Transverse colon (tissue), 4 donors: Measurements from ENCODE around the gene MGAT5B. TPM values are rescaled to one million over a fixed set of nuclear protein-coding genes. Genes with fewer than 3 reads are reported as not detected.

Experiments used
- DNase-seq: peaks from one replicate; pipeline ENCODE4 v3.0.0-alpha.2; 2019
- H3K27ac ChIP-seq, 4 donors: fragments of 200-600 bp; sonication (generic); 2 replicates each; pipeline ENCODE4 v1.5.1; 2016 to 2018; ENCODE audit warnings: inconsistent platforms in 4 of 4
- H3K27me3 ChIP-seq: fragments of 200-600 bp; sonication (generic); 2 replicates; pipeline ENCODE4 v1.5.1; 2017; ENCODE audit warnings: inconsistent platforms
- H3K36me3 ChIP-seq, 4 donors: fragments of 200-600 bp; sonication (generic); 2 replicates each; pipeline ENCODE4 v1.5.1; 2017 to 2019; ENCODE audit warnings: inconsistent platforms in 4 of 4
- H3K4me1 ChIP-seq, 4 donors: fragments of 200-600 bp; sonication (generic); 2 replicates each; pipeline ENCODE4 v1.5.1; 2017 to 2020; ENCODE audit warnings: inconsistent platforms in 4 of 4
- H3K4me3 ChIP-seq, 4 donors: fragments of 200-600 bp; sonication (generic); 1 replicate in 1 of 4; 2 replicates in 3 of 4; pipeline versions ENCODE4 v1.5.1 to v1.6.1; 2017 to 2019; ENCODE audit warnings: inconsistent platforms in 4 of 4
- H3K9me3 ChIP-seq, 2 donors: fragments of 200-600 bp; sonication (generic); 2 replicates each; pipeline ENCODE4 v1.5.1; 2017 to 2019; ENCODE audit warnings: inconsistent platforms in 2 of 2
- CTCF ChIP-seq, 5 experiments: fragments of 200-600 bp in 3 of 5; fragments of 450-650 bp in 2 of 5; sonication (generic) in 3 of 5; IDR thresholded peaks; 1 replicate in 2 of 5; 2 replicates in 3 of 5; pipeline ENCODE4 v1.5.1; 2016 to 2017; ENCODE audit warnings: antibody characterized with exemption in 5 of 5, inconsistent platforms in 3 of 5, mild to moderate bottlenecking in 2 of 5, moderate library complexity in 1 of 5
- EP300 ChIP-seq: sonication (generic); formaldehyde crosslinking; IDR thresholded peaks from one replicate; pipeline ENCODE4 v1.6.1; 2017; ENCODE audit warnings: antibody characterized with exemption, low read depth
- POLR2A ChIP-seq: fragments of 450-650 bp; IDR thresholded peaks from one replicate; pipeline ENCODE4 v1.6.1; 2016; ENCODE audit warnings: antibody characterized with exemption, mild to moderate bottlenecking, moderate library complexity
- POLR2AphosphoS5 ChIP-seq, 3 donors: sonication (generic); formaldehyde crosslinking; IDR thresholded peaks; one replicate each; pipeline ENCODE4 v1.6.1; 2016; ENCODE audit warnings: antibody characterized with exemption in 3 of 3
- whole genome bisulfite sequencing, 2 donors: methylation state at CpG; one replicate each; pipeline ENCODE4 v1.1.5; 2018; ENCODE audit warnings: low coverage in 1 of 2; 5-methylcytosine and 5-hydroxymethylcytosine counted together
- in situ Hi-C, 4 donors: fragments of 200-750 bp; cut with MboI; loops; one replicate each; pipeline versions ENCODE4 v1.15.0 to v1.15.1; 2017; ENCODE audit warnings: low sequenced_read_pairs in 3 of 4, low pct_ligation_motif_present in 1 of 4, low pct_unique_long_range_greater_than_20kb in 1 of 4
- intact Hi-C: fragments of 100-400 bp; cut with DNase I; formaldehyde crosslinking; loops from one replicate; pipeline ENCODE4 v1.15.1; 2023; ENCODE audit warnings: low total_unique reads
- total RNA-seq, 4 donors: library from RNA; depleted of rRNA; stranded (reverse); fragments of >200 nt; gene quantifications; one replicate each; pipeline ENCODE4 v1.1.0, GENCODE V29; 2016

MGAT5B gene
- total RNA-seq, 4 donors from 2014 or later: not detected

DNA sequence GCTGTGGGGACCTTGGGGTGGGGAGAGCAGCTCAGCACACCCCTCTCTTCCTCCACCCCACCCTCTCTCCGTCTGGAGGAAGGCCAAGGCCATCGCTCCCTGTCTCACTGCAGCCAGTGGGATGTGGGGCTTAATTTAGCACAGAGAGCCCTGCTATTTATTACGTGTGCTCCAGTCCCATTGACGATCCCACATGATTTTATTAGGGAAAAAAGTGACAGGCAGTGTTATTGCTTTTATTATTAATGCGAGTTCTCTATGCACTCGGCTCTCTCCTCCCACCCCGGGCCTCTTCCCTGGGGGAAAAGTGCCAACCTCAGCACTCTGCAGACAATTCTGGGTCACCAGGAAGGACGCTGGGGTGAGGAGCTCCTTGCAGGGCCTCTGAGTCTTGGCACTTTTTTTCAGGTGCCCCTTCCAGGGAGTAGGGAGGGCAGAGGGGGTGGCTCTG lies 57.3 kb downstream of the MGAT5B start:
- H3K4me1 ChIP-seq: no peaks in the 10 kb centered on the region
- in situ Hi-C loops (no loop called here), intact Hi-C loops (no loop called here)
- DNase-seq: no peak
- H3K27ac ChIP-seq: no peak overlapping the region
- no peaks in the 10 kb centered on the region for H3K9me3 ChIP-seq
- H3K27me3 ChIP-seq: peaks cover 22% of the 10 kb centered on the region
- H3K36me3 ChIP-seq: no peaks in the 10 kb centered on the region
- TF ChIP-seq POLR2AphosphoS5 (IDR thresholded peaks at IDR 0.05) (no peak), CTCF (IDR thresholded peaks at IDR 0.05) (no peak), EP300 (no peak), POLR2A (no peak)
- 18 to 26% methylated on average over 5 to 8 of the region's 8 CpGs for WGBS, 2 donors
- H3K4me3 ChIP-seq: no peak overlapping the region

- intact Hi-C loops: no loop called here
- in situ Hi-C loops: no loop called here
- TF ChIP-seq POLR2AphosphoS5 (IDR thresholded peaks at IDR 0.05): no peak
- no peak for TF ChIP-seq EP300
- no peak for TF ChIP-seq CTCF (IDR thresholded peaks at IDR 0.05)
- TF ChIP-seq POLR2A: no peak
- H3K27ac ChIP-seq: no peak overlapping the region
- H3K36me3 ChIP-seq: no peaks in the 10 kb centered on the region
- 82% methylated on average over 17 of the region's 17 CpGs; no CpG with 5 or more reads in 1 of the 2 donors for WGBS, 2 donors
- no peaks in the 10 kb centered on the region for H3K4me1 ChIP-seq
- no peak for DNase-seq
- H3K4me3 ChIP-seq: no peak overlapping the region
- H3K9me3 ChIP-seq: no peaks in the 10 kb centered on the region
- H3K27me3 ChIP-seq: peaks cover 13% of the 10 kb centered on the region
These were observed 58.1 kb downstream of the MGAT5B start for GRCh38 chr17:76926237-76926866.

GRCh38 chr17:76927577-76927976 lies 59.4 kb downstream of the MGAT5B start:
- H3K27ac ChIP-seq: no peak overlapping the region
- no peak overlapping the region for H3K4me3 ChIP-seq
- no peaks in the 10 kb centered on the region for H3K4me1 ChIP-seq
- intact Hi-C loops: no loop called here
- 80 to 88% methylated on average over 2 to 12 of the region's 12 CpGs for WGBS, 2 donors
- H3K27me3 ChIP-seq: peaks cover 4% of the 10 kb centered on the region
- no peak for DNase-seq
- no peaks in the 10 kb centered on the region for H3K9me3 ChIP-seq
- TF ChIP-seq EP300: no peak
- TF ChIP-seq POLR2AphosphoS5 (IDR thresholded peaks at IDR 0.05): no peak
- no peak for TF ChIP-seq POLR2A
- TF ChIP-seq CTCF (IDR thresholded peaks at IDR 0.05): no peak
- in situ Hi-C loops: no loop called here
- H3K36me3 ChIP-seq: no peaks in the 10 kb centered on the region

GRCh38 chr17:76927982-76928381 lies 59.8 kb downstream of the MGAT5B start:
- Histone ChIP-seq H3K27me3 (peaks cover under 1% of the 10 kb centered on the region), H3K9me3 (no peaks in the 10 kb centered on the region), H3K36me3 (no peaks in the 10 kb centered on the region), H3K27ac (no peak overlapping the region), H3K4me1 (no peaks in the 10 kb centered on the region), H3K4me3 (no peak overlapping the region)
- intact Hi-C loops: no loop called here
- TF ChIP-seq POLR2AphosphoS5 (IDR thresholded peaks at IDR 0.05) (no peak), CTCF (IDR thresholded peaks at IDR 0.05) (no peak), POLR2A (no peak), EP300 (no peak)
- in situ Hi-C loops: no loop called here
- no peak for DNase-seq
- WGBS, 2 donors: 74 to 86% methylated on average over 2 to 4 of the region's 4 CpGs
